Left cardiac atrium (tissue), 4 donors: ENCODE measurements around the gene NCOA5. TPM values are rescaled to one million over a fixed set of nuclear protein-coding genes. Genes with fewer than 3 reads are reported as not detected.

Experiments used
- ATAC-seq, 2 donors: fragments of 200-7000 bp; cut with Tn5 transposase; one replicate each; pipeline ENCODE4 v1.9.1; 2020; ENCODE audit warnings: mild to moderate bottlenecking in 2 of 2, moderate library complexity in 2 of 2
- DNase-seq: peaks from one replicate; pipeline ENCODE4 v3.0.0-alpha.2; 2020
- intact Hi-C, 2 donors: fragments of 100-400 bp; cut with DNase I; formaldehyde crosslinking; loops; one replicate each; pipeline versions ENCODE4 v1.14.1 to v1.15.1; 2022 to 2023
- total RNA-seq, 2 donors: library from RNA; stranded (reverse); fragmentation: NEBNext Ultra II Directional; extraction: Animal tissue kit (Norgen Biotek cat#: 25700); gene quantifications; one replicate each; pipeline ENCODE4 v1.2.1, GENCODE V29; 2021
- donor health status: DM: no; HTN: yes; CAD: no.
- donor health status: DM: no; HTN: yes; CAD: no; lungs with severe emphysema.
- donor health status: DM: yes; HTN: yes; CAD: no.
- donor health status: Dilated cardiomyopathy.

The NCOA5 gene
- total RNA-seq, 2 donors from 2014 or later = 19.6 to 21.1 TPM

DNA sequence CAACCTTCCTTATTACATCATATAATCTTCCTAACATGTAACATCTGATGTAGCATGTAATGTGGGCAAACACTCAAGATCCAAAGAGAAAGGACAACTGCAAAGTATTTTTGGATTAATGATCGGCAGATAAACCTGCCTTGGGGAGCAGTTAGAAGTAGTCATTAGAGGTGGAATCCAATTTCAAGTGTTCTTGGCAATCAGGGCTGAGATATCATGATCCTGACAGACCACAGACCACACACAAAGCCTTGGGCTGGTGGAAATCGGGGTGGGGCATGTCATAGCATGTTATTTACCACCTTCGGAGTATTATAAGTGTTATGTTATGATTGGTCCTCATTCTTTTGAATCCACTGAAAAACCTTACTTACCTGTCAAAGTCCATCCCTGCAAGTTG, 16.3 kb downstream of the NCOA5 start:
- DNase-seq (no peak), ATAC-seq (no peak)
- intact Hi-C loops = no loop called here

DNA sequence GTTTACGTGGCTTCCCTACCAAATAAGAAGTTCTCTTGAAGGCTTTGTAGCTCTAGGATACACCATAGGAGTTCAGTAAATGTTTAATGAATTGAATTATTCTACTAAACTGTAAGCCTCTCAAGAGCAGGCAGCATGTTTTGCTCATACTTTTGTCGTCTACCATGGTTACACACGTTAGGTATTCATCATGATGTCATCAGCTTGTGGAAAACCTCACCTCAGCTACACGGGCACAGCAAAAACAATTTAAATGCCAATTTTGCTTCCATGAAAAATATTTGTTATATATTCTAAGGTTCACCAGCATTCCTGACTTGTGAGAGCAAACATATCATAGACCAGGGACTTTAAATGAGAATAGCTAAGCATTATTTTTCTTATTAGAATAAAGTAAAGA, 16.7 kb downstream of the NCOA5 start:
- no peak for ATAC-seq
- DNase-seq = no peak
- intact Hi-C loops = no loop called here

DNA sequence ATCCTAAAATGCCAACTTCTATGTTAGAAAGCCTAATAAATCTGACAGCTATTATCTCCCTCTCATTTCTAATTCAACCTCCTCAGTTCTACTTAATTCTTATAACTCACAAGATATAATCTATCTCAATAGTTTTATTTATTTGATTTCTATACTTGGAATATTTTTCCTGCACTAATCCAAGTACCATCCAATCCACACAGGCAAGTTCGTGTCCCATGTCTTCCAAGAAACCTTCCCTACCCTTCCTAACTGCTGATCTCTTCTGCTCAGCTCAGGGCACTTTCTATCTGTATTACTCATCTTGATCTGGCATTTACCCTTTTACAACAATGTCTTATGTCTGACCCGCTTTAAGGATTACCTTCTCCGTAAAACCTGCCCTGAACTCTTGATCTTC, 18.2 kb downstream of the NCOA5 start:
- intact Hi-C loops = no loop called here
- DNase-seq = no peak
- no peak for ATAC-seq

DNA sequence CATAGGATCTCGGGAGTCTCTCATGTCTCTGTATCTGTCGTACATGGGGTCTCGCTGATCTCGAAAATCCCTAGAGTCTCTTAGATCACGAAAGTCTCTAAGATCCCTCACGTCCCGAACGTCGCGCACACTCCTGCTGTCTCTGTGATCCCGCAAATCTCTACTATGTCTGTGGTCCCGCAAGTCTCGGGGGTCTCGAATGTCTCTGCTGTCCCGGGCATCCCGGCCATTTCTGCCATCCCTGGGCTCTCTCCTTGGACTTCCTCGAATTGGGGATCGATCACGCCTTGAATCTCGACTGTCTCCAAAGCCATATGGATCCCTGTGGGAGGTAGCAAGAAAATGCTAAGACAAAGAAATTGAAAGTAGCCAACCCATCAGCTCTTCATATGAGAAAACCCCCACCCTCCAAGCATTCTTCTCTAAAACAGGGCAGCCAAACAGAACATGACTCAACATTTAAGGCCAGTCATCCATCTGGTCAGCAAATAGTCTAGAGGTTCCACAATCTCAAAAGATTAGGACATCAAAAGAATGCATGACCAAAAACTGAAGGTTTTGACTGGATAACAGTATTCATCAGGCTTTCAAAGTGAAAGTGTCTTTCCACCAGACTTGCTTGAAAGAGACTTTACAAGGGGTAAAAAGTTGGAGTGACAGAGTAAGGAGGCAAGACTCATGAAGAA, 19.4 kb downstream of the NCOA5 start:
- intact Hi-C loops = no loop called here
- DNase-seq (no peak), ATAC-seq (no peak)

DNA sequence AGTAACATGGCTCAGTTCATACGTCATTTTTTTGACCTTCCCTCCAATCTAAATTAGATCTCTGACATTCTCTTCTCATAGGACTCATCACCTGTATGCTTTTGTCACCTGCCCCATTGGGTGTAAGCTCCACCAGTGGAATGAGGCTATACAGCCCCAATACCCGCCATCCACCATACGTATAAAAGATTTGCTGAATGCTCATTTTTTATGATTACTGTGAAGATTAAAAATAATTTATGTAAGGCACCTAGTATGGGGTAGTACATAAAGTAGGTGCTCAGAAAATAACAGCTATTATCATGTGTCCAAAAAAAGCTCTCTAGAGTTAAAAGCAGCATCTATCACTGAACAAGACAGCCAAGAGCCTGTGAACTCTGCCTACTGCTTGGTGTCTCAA, 24.1 kb downstream of the NCOA5 start:
- ATAC-seq (no peak), DNase-seq (no peak)
- intact Hi-C loops = no loop called here

DNA sequence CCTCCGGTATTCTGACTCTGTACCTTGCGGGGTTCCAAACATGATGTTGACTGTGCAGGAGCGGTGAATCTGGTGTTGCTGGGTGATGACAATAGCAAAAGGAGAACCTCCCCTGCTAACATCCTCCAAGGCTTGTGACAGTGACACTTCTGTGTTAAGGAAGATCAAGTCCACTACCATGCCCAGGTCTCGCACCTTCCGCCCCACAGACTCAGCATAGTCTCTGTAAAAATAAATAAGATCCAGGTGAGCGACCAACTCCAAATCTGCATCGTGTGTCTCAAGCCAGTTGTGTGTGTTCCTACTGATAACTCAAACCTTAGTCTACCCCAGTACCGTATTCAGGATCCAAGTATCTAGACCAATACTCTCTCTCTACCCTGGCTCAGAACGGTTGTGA, 24.8 kb downstream of the NCOA5 start:
- ATAC-seq (no peak), DNase-seq (no peak)
- intact Hi-C loops = no loop called here

DNA sequence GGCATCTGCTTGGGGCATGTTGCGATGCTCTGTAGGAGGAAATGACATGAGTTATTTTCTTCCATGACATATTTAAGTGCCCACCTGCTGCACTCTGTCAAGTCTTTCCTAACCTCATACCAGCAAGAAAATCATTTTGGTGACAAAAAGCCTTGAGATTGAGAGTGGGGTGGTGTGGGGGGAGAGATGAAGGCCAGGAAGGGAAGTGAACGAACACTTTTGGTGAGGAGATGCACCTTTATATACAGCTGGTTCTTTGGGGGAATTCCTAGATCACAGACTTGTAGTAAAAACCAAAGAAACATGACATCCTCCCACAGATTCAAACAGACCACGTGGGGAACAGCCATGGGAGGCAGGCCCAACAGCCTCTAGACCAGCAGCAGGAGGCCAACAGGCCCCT, 26.1 kb downstream of the NCOA5 start:
- intact Hi-C loops = no loop called here

DNA sequence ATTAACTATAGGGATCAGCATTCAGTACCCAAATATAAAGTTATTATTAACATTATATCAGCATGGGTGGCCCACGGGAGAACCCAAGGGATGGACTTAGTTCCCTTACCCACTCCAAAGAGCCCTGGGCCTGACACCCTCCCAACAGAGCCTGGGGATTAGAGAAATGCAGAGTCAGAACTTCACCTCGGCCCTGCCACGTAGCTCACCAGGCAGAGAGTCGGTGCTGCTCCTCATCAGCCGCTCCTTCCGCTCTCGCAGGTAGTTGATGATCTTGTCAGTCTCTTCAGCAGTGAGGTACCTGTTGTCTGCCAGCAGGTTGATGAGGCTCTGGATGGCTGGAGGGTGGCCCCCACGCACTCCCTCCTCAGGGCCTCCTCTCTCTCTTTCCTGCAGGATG, 26.6 kb downstream of the NCOA5 start:
- no peak for ATAC-seq
- intact Hi-C loops = no loop called here
- DNase-seq = no peak

More for the DNA sequence above, 26.1 kb downstream of the NCOA5 start:
- ATAC-seq (no peak), DNase-seq (no peak)

DNA sequence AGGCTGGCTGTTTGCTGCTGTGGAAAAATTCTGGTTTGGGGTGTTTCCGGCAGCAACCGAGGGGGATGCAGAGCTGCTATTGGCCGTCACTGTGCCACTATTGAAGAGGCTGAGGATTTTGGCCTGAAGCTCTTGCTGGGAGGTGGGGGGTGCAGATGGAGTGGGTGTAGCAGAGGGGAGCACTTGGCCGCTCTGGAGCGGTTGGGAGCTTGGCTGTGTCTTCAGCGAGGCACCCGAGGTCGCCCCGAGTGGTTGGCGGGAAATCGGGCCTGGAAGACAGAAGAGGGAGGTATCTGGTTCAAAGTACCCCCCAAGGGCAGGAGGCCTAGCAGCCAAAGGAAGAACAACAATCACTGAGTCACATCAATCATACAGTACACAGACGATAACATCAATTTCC, 27.1 kb downstream of the NCOA5 start:
- intact Hi-C loops = no loop called here
- no peak for DNase-seq
- ATAC-seq = no peak

DNA sequence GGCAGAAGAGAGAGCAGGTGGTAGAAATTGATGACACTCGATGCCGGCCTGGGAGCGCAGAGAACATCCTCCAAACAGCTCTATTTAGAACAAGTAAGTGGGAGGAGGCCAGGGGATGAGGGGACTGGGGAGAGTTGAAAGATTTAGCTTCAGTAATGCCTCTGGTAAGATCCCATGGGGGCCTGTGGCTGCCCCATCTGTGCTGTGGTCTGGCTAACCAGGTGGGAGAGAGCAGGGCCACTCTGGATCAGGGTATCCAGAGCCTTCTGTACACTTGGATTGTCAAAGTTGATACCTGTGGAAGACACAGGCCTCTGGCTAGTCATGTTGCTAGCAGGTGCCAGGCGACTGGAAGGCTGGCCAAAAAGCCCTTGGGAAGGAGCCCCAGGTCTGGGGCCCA, 27.6 kb downstream of the NCOA5 start:
- ATAC-seq = no peak
- intact Hi-C loops = no loop called here
- DNase-seq = no peak

DNA sequence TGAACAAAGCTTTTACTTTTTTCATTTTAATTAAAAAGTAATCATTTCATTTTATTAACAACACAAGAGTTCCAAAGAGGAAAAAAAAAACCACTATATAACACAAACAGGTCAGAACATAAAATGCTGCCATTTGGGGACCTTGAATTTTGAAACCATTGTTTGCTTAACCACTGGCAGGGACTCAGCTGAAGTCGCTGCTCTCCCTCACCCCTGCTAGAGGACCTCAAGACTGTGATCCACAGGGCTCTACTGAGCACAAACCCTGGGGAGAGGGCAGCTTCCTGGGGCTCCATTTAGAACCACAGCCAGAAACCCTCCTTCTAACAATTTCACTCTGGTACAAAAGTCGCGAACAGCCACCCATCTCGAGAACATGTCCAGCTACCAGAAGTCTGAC, 28.8 kb downstream of the NCOA5 start:
- intact Hi-C loops = no loop called here
- no peak for ATAC-seq
- DNase-seq = no peak

DNA sequence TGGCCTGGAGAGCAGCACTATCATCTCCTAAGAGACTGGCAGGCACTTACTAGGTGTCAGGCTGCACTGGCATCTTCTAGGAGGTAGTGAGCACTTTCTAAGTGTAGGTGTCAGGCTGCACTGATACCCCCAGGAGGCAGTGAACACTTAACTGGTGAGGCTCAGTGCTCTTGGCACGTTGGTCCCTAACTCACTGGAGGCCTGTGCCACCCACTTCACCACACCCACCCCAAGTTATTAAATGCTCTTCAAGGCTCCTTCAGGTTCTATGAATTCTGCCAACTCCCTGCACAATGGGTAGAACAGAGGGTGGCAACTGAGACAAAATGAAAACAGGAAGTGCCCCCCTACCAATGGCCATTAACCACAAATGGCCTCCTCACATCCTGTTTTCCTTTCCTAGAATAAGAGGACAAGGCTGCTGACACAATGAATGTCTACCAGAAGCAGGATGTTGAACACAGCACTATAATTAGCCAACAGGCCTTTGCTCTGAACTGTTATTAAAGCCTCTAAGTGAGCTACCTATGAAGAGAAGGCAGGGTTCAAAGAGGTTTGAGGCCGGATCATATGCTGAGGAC, 29.4 kb downstream of the NCOA5 start:
- intact Hi-C loops = no loop called here
- no peak for DNase-seq
- peak in 1 of 2 donors; percentile 21 for ATAC-seq

DNA sequence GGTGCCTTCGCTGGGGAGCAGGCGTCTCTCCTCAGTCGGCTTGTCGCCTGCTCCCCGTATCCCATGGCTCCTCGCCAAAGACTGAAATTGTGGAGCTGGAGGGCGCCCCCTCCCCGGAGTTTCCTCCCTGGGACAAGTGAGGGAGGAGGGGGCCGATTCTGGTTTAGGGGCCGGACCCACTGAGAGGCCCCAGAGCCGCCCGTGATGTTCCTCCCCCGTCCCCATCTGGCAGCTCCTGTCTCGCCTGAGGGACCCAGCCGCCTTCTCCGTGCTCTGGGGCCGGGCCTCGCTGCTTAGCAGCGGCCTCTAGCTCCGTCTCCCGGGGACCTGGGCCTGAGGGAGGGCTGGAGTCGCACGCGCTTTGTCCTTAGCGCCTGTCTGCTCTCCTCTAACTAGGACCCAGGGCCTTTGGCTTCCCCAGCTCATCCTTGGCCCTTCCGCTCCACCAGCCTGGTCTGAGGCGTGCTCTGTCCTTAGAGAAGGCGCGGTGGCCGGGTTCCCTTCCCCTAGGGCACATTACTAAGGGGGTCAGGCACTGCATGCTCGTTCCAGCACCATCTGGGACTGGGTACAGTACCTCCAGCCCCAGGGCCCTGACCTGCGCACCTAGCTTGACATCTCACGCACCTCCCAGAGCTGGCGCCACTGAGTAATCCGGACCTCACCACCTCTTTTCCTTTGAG, 31.0 kb downstream of the NCOA5 start:
- intact Hi-C loops = no loop called here
- no peak for DNase-seq
- ATAC-seq = peak; percentile 4 to 24

DNA sequence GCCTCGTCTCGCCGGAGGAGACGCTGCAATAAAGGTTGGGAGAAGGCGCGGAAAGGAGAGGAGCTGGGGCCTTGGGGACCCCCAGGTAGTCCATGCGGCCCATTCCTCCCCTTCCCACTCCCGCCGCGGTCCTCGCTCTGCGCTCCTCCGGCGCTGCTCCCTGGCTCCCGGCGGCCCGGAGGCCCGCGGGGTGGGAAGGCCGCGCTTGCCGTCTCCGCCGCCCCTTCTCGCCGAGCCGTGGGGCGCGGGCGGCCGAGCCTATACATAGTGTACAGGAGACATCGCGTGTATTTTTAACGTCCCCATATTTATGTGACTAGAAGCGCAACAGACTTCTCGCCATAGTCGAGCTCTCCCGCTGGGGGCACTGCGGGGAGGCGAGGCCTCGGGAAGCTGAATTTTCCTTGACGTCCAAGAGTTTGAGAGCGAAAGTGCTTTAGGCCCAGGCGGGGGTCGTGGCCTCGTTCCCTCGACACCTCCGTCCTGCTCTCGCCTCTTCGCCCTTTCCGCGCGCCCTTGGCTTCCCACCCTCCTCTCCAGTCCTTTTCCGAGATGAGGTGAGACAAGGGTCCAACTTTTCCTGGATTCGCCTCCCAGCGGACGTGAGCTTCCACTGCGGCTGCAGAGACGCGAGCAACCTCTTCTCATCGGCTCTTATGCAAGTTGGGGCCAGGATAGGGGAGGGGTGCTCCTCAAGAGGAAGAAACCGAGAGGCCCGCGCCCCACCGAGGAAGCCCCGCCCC, 31.7 kb downstream of the NCOA5 start:
- DNase-seq (peak; percentile 56), ATAC-seq (peak; percentile 47 to 55)
- intact Hi-C loops = no loop called here

DNA sequence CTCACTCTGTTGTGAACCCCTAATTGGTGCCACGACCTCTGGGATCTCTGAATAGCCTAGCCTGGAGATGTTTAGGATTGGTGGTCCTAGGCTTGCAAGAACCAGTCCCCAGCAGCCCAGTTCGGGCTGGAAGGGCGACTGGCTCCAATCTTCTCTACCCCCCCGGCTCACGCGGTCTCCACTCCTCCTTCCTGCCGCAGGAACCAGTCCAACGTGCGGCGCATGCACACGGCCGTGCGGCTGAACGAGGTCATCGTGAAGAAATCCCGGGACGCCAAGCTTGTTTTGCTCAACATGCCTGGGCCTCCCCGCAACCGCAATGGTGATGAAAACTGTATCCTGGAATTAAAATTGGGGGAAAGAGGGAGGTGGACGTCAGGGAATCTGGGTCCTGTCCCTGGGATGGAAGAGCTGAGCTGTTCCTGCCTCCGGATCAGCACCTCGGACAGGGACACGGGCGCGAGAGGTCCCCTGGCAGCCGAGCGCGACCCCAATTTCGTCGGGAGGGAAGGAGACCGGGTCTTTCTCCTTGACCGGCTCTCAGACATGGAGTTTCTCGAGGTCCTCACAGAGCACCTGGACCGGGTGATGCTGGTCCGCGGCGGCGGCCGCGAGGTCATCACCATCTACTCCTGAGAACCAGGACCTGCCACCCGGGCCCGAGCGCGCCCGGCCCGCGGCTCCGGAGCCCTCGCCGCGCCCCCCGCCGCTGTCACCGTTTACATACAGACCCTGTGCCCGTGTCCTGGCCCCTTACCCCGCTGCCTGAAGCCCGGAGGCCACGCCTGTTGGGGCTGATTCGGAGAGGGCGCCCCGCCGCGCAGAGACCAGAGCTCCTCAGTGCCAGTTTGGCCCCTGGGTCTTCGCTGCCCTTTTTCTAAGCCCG, 32.5 kb downstream of the NCOA5 start:
- peak; percentile 29 to 66 for ATAC-seq
- intact Hi-C loops = no loop called here
- DNase-seq = peak; percentile 67

DNA sequence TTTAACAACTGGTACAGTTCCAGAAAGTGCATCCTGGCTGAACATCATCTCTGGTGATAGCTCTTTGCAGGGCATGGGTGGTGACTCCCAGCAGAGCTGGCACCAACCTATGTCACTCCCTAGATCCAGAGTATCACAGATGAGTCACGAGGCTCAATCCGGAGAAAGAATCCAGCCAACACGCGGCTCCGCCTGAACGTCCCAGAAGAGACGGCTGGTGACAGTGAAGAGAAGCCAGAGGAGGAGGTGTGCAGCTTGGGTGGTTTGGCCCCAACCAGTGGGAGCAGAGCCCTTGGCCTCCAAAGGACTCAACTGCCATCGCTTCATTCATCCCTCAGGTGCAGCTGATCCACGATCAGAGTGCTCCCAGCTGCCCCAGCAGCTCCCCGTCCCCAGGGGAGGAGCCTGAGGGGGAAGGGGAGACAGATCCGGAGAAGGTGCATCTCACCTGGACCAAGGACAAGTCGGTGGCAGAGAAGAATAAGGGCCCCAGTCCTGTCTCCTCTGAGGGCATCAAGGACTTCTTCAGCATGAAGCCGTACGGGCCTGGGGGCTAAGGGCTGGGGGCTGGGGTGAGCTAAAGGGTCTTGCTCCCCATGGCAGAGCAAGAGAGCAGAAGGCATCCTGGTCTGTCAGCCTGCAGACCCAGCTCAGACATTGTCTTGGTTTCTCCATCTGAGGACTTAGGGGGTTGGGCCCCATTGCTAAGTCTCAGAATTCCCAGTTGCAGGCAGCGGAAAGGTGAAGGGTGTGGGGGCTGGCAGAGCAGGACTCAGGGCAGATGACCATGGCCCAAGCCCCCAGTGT, 33.5 kb downstream of the NCOA5 start:
- ATAC-seq (no peak), DNase-seq (no peak)
- intact Hi-C loops = no loop called here

DNA sequence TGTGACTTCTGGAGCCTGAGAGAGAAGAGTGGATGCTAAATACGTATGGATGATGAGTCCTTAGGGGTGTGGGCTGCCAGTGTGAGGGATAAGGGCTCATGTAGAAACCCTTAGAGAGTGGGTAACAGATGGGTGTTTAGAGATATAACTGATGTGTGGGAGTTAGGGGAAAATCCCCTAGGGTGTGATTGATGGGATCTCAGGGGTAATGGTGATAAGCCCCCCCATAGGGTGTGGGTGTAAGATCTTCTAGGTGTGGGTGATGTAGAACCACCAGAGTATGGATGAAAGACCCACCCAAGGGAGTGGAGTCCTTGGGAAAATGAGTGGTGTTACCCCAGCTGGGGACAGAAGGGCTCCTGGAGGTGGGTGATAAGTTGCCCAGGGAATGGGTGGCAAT, 34.5 kb downstream of the NCOA5 start:
- DNase-seq = no peak
- intact Hi-C loops = no loop called here
- ATAC-seq = no peak

DNA sequence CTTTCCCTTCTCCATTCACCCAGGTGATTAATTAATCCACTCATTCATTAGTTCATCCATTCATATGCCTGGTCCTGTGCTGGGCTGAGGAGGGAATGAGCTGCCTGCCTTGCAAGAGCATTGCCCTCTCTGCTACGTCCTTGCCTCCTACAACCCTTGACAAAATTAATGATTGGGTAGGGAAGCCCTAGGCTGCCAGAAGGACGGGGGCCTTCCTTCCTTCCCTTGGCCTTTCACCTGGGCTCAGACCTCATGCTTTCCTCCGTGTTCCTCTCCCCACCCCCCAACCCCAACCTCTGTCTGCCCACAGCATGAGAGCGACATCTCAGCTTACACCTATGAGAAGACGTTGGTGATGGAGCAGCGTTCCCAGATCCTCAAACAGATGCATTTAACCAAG, 35.2 kb downstream of the NCOA5 start:
- DNase-seq (no peak), ATAC-seq (no peak)
- intact Hi-C loops = no loop called here
